ENCODE data around the gene CALHM2. TPM values are rescaled to one million over a fixed set of nuclear protein-coding genes. Genes with fewer than 3 reads are reported as not detected.

The CALHM2 gene
- total and polyA plus RNA-seq, 2 of the 4 experiments (the other 2 are of a cell fraction): 2.5 to 7.9 TPM

DNA sequence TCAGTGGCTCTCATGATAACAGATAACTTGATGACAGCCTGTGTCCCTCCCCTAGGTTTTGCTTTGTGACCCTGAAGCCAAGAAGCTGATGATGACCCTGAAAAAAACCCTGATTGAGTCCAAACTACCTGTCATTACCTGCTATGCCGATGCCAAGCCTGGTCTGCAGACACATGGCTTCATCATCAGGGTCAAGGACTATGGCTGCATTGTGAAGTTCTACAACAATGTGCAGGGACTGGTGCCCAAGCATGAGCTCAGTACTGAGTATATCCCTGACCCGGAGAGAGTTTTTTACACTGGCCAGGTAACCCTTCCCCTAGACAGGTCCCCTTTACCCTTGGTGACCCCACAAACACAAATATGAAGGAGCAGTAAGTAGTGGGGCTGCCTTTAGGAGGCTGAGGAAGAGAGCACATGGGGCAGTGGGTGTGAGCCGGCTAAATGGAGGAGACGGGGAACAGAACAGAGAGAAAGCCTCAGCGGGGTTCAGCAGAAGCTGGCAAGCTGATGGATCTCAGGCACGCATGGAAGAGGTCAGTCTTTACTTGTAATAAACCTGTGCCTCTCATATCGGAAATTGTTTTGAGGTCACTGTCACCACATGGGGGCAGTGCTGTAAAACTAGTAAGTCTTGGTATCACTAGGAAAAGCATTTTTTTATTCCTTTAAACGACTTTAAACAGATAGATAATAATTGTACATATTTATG lies 35.6 kb downstream of the CALHM2 start:
- H2AK5ac ChIP-seq (ENCODE audit: low read depth, low read length): no peak overlapping the region
- no TSS peak for BruUV-seq (replicated peaks)
- H3K9me3 ChIP-seq (ENCODE audit: control insufficient read depth, insufficient read depth, low read length): no peaks in the 10 kb centered on the region
- no peak overlapping the region for H2BK15ac ChIP-seq (ENCODE audit: low read depth, low read length)
- DNase-seq (peak; percentile 65), ATAC-seq (ENCODE audit: low read depth) (peak; percentile 77)
- H2BK20ac ChIP-seq (ENCODE audit: low read depth, low read length): no peak overlapping the region
- no peak overlapping the region for H2AK9ac ChIP-seq (replicated peaks; ENCODE audit: low read depth, low read length, poor library complexity)
- H3K4me1 ChIP-seq (ENCODE audit: control insufficient read depth, insufficient read depth, low read length): no peaks in the 10 kb centered on the region
- ChIA-PET POLR2A (ENCODE audit: unreplicated experiment) (no interaction called here), CTCF (interaction anchor here (0.6 kb wide), 1 partner anchor 558 kb away, joined by 3 read pairs; no protein-coding TSS in a partner anchor)
- TF ChIP-seq CHD1 (IDR thresholded peaks at IDR 0.05; ENCODE audit: low read depth, low read length) (no peak), MAZ (IDR thresholded peaks at IDR 0.05; ENCODE audit: borderline replicate concordance, low read depth, low read length) (no peak), MXI1 (IDR thresholded peaks at IDR 0.05; ENCODE audit: borderline replicate concordance, low read depth, low read length) (no peak), RAD21 (IDR thresholded peaks at IDR 0.05; ENCODE audit: low read length) (peak; percentile 63), POLR2A (IDR thresholded peaks at IDR 0.05; ENCODE audit: low read depth, low read length) (no peak), BHLHE40 (IDR thresholded peaks at IDR 0.05; ENCODE audit: low read depth, low read length) (no peak), CEBPB (IDR thresholded peaks at IDR 0.05; ENCODE audit: low read depth, low read length) (no peak), FOS (IDR thresholded peaks at IDR 0.05; ENCODE audit: low read depth, low read length) (no peak), SMC3 (IDR thresholded peaks at IDR 0.05; ENCODE audit: low read depth, low read length) (peak; percentile 65), RCOR1 (IDR thresholded peaks at IDR 0.05; ENCODE audit: insufficient replicate concordance, low read length) (no peak)
- TF ChIP-seq, protein P1, sequence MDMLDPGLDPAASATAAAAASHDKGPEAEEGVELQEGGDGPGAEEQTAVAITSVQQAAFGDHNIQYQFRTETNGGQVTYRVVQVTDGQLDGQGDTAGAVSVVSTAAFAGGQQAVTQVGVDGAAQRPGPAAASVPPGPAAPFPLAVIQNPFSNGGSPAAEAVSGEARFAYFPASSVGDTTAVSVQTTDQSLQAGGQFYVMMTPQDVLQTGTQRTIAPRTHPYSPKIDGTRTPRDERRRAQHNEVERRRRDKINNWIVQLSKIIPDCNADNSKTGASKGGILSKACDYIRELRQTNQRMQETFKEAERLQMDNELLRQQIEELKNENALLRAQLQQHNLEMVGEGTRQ (IDR thresholded peaks at IDR 0.05; ENCODE audit: low read depth, low read length): no peak
- TF ChIP-seq, protein P2, sequence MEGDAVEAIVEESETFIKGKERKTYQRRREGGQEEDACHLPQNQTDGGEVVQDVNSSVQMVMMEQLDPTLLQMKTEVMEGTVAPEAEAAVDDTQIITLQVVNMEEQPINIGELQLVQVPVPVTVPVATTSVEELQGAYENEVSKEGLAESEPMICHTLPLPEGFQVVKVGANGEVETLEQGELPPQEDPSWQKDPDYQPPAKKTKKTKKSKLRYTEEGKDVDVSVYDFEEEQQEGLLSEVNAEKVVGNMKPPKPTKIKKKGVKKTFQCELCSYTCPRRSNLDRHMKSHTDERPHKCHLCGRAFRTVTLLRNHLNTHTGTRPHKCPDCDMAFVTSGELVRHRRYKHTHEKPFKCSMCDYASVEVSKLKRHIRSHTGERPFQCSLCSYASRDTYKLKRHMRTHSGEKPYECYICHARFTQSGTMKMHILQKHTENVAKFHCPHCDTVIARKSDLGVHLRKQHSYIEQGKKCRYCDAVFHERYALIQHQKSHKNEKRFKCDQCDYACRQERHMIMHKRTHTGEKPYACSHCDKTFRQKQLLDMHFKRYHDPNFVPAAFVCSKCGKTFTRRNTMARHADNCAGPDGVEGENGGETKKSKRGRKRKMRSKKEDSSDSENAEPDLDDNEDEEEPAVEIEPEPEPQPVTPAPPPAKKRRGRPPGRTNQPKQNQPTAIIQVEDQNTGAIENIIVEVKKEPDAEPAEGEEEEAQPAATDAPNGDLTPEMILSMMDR (conservative IDR thresholded peaks at IDR 0.05; ENCODE audit: low read depth, low read length): peak; percentile 53
- no peak overlapping the region for H3K18ac ChIP-seq (ENCODE audit: low read depth, low read length)
- no peak overlapping the region for H3K4me3 ChIP-seq (ENCODE audit: insufficient read depth, low read depth, low read length)
- no peak overlapping the region for H3K14ac ChIP-seq (replicated peaks; ENCODE audit: low read depth, low read length)
- no peak overlapping the region for H3K4me2 ChIP-seq (ENCODE audit: low read depth, low read length)
- H3K79me1 ChIP-seq (ENCODE audit: low read depth in 1 of 2, low read length in 2 of 2): 0 out of 4 replicates have a peak, but pooled peaks cover 0 to 8% of the 10 kb centered on the region in 2 experiments
- no peak overlapping the region for H2BK120ac ChIP-seq (ENCODE audit: low read depth, low read length)
- H3K23ac ChIP-seq (ENCODE audit: low read depth, low read length): no peak overlapping the region
- no peak overlapping the region for H3K27ac ChIP-seq (ENCODE audit: insufficient read depth, low read length)
- no peak overlapping the region for H2BK5ac ChIP-seq (ENCODE audit: low read depth, low read length, poor library complexity, severe bottlenecking)
- H4K8ac ChIP-seq (ENCODE audit: low read depth in 2 of 2, low read length in 2 of 2): no peak overlapping the region
- peaks cover 74% of the 10 kb centered on the region for H3K36me3 ChIP-seq (ENCODE audit: control insufficient read depth, insufficient read depth, low read length)
- no peak overlapping the region for H3K56ac ChIP-seq (ENCODE audit: extremely low read depth, insufficient read depth, low read length)
- no peaks in the 10 kb centered on the region for H3K9me1 ChIP-seq (ENCODE audit: insufficient read depth, low read length)
- no peaks in the 10 kb centered on the region for H4K20me1 ChIP-seq (ENCODE audit: insufficient read depth, low read length)
- in situ Hi-C loops (cut with MboI; ENCODE audit: low sequenced_read_pairs) (loop anchor here (5.0 kb wide), 1 partner anchor 71 kb away; no protein-coding TSS in a partner anchor), dilution Hi-C loops (cut with HindIII; ENCODE audit: low sequenced_read_pairs, unreplicated experiment) (no loop called here), intact Hi-C loops (cut with micrococcal nuclease) (loop anchor here (1.0 to 5.0 kb wide), 2 partner anchors 69 to 176 kb away; no protein-coding TSS in a partner anchor)
- H4K5ac ChIP-seq (ENCODE audit: low read depth, low read length): no peak overlapping the region
- H3K27me3 ChIP-seq (ENCODE audit: control insufficient read depth, insufficient read depth, low read length): no peaks in the 10 kb centered on the region
- H4K91ac ChIP-seq (ENCODE audit: insufficient read depth, low read depth, low read length): no peak overlapping the region
- no peak overlapping the region for H3K9ac ChIP-seq (ENCODE audit: low read depth, low read length)
- no peak overlapping the region for H3K4ac ChIP-seq (ENCODE audit: low read depth, low read length)
- 100% methylated on average over 1 of the region's 8 CpGs; no CpG with 5 or more reads in 1 of the 2 experiments for WGBS, 2 experiments (ENCODE audit: extremely low coverage in 2 of 2, insufficient read length in 1 of 2)
- H2AFZ ChIP-seq (replicated peaks; ENCODE audit: low read length, poor library complexity): no peak overlapping the region
